Measurements from ENCODE around the gene SEMA6C. TPM values are rescaled to one million over a fixed set of nuclear protein-coding genes. Genes with fewer than 3 reads are reported as not detected.
"Not testable (repeated sequence)": the region's sequence is repeated elsewhere in the genome, so short reads cannot be mapped to it uniquely, and the experiment has no call there.

The SEMA6C gene
- total RNA-seq, 2 experiments from 2014 or later: 1.9 to 2.5 TPM

DNA sequence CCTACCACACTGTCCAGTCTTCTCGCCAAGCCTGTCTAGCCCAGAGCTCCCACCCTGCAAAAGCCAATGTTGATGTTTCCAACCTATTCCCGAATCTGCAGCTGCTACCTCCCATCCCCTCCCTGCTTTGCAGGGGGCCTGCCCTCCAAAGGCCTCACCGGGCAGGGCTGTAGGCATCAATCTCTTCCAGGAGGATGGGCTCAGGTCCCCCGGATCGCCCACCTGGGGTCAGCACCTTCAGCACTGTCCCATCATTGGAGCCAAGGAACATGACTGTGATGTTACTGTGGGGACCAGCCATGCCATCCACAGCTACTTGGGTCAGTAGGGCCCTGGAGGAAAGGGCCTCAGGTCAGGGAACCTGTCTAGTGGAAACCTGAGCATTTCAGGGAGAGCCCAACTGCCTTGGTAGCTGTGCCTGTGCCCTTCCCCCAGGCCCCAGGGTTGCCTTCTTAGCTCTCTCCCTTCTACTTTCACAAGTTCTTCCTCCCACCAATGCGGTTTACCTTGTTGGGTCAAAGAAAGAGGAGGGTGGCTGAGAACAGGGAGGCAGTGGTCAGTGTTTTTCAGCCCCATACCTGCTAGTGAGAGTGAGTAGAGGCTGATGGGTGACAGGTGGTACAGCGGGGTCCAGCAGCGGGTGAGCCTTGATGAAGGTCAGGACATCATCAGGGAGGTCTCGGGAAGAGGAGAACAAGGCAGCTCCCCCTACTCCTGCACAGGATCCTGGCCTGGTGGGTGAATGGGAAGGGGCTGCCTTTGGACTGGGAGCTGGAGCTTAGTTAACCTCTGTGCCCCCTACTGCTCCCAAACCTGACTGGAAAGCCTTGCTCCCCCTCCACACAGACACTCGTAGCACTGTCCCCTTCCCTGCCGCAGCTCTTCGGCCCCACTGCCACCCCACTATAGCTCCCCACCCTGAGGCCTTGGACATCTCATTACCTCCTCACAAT lies 10.7 kb downstream of the SEMA6C start:
- CTCF ChIA-PET: interaction anchor here (0.5 to 1.2 kb wide), 4 partner anchors 21 to 396 kb away, joined by 3 read pairs; partner anchors contain the start of gene TNFAIP8L2
- POLR2A ChIA-PET: no interaction called here

DNA sequence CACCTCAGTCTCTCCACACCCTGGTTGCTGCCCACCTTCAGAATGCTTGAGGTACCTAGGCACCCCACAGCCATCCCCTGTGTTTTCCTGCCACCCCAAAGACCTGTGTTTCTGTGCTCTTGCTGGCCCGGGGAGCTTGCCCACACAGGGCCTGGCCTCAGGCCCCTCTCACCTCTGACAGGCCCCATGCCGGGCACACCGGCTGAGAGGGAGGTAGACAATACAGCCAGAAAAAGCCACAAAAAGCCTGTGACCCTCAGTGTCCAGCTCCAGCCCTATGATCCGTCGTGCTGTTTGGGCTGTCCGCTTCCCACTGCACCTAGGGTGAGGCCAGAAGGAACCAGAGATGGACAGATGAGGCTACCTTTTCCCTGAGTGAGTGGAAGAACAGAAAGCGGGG lies 11.4 kb downstream of the SEMA6C start:
- ChIA-PET CTCF (interaction anchor here (0.6 to 1.2 kb wide), 2 partner anchors 35 to 397 kb away, joined by 3 read pairs; no protein-coding TSS in a partner anchor), POLR2A (interaction anchor here (0.5 kb wide), 1 partner anchor 53 kb away, joined by 3 read pairs; no protein-coding TSS in a partner anchor)

DNA sequence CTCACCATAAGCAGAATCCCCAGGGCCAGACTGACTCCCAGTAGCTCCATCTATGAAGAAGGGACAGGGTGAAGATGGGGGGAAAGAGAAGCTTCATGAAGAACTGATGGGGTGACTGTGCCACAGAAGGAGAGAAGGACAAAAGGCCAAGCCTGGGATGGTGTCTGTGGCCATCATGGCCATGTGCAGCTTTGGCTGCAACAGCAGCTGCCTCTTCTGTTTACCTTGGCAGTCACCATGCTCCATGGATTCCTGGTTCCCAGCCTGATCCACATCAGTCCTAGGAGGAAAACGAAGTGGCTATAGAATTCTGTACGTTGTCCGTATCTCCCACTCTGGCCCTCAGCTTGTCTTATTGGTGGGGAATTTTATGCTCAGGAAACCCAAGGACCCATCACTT lies 12.0 kb downstream of the SEMA6C start:
- POLR2A ChIA-PET: interaction anchor here (0.5 kb wide), 1 partner anchor 53 kb away, joined by 3 read pairs; no protein-coding TSS in a partner anchor
- CTCF ChIA-PET: interaction anchor here (0.6 kb wide), 1 partner anchor 23 kb away, joined by 4 read pairs; no protein-coding TSS in a partner anchor

DNA sequence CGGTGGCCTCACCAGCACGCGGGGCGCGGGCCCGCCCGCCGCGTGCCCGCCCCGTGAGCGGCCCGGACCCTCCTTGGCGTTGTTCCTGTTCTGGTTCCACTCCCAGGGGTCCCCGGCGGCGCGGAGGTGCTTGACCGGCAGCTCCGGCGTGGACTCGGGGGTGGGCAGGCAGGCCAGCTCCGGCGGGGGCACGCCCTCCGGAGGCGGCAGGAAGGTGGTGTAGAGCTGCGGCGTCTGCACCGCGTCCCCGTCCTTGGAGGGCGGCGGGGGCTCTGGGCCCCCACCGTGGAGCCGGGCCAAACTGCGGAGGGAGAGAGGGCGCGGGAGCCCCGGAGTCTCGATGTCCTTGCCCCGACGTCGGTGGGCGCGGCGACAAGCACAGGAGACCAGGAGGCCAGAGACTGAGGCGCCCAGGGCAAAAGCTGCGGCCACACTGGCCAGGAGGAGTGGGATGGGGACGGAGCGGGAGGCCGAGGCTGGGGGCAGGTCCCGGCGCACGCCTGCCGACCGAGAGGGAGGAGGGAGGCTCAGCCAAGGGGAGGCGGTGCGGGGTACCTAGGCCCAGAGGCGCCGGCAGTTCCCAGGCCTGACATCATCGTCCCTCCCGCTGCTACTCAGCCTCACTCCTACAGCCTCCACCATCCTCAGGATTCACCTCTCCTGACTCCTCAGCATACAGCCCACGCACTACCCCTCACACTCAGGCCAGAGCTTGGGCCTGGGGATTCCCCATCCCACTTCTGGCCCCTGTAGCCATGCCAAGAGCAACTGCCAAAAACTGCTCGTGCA lies 13.2 kb downstream of the SEMA6C start:
- ChIA-PET CTCF (no interaction called here), POLR2A (no interaction called here)

DNA sequence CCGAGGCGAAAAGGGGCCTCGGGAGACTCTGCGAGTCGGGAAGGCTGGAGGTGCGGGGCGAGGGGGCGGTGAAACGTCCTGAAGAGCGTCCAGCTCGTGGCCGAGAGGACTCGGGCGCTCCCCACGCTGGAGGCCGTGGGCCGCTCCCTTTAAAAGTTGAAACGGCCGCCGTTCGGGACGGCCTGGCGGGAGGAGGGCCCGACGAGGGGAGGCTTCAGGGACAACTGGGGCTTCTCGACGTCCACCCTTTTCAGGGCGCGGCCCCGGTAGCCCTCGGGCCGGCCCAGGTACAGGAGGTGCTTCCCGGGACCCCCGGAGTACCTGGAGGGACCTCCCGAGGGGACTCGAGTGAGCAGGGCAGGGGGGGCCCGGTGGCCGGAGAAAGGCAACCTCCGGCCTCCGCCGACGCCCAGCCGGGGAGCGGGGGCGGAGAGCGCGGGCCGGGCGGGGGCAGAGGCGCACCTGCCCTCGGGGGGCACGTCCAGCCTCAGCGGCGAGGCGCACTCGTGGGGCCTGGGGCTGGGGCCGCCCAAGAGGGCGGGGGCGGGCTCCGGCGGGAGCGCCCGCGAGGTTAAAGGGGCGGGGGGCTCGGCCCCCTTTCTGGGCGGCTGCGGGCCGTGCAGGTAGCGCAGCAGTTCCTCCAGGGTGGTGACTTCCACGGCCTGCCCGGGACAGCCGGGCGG lies 14.0 kb downstream of the SEMA6C start:
- CTCF ChIA-PET: no interaction called here
- POLR2A ChIA-PET: no interaction called here

DNA sequence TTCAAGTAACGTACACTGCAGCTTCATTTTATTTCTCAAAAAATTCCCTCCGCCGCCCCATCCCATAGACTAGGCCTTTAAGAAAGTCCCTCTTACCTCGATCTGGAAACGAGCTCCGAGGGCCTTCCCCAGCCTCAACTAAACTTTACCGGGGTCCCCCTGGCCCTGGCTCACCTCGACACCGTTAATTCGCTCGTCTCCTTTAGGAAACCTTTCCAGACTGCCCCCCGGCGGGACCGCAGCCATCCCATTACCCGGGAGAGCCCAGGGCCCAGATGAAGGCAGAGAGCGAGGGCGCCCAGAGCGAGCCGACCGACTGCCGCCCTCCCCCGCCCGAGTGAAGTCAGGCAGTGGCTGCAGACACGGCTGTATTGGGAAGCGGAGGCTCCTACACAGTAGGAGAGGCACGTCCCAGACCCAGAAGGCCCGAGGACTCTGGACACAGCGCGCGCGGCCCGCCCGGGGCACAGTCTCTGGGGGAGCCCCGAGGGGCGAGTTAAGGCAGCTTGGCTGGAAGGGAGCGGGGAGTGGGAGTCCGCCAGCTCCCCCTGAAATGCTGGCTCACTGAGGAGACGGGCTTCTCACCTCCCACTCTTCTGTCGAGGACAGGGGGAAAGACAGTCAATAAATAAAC lies 14.6 kb downstream of the SEMA6C start:
- ChIA-PET CTCF (interaction anchor here (0.8 to 1.5 kb wide), 2 partner anchors 14 to 32 kb away, joined by 3 to 12 read pairs; no protein-coding TSS in a partner anchor), POLR2A (interaction anchor here (0.7 kb wide), 1 partner anchor 15 kb away, joined by 3 read pairs; no protein-coding TSS in a partner anchor)

DNA sequence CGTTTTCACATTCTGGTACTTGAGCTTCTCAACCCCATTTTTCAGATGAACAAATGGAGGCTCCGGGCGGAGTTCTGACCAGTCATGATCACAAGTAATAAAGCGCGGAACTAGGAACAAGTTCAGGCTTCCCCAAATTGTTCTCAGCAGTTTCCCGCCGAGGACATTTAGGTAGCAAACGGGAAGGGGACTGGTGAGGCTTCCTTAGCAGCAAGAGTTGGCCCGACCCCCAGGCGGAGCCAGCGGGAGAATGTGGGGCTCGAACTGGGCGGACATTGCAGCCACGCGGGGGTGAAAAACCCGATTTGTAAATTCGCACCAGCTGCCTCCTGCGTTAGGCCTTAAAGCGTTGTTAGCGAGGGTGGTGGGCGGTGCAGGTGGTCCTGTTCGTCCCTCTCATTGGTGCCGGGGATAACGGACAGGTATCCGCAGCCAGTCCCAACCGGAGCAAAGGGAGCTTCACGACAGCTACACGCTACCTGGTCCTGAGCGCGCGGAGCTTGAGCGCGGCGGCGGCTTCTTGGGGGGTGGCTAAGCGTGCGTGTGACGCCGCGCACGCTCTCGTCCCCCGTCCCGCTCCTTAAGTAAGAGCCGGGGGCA lies 15.3 kb downstream of the SEMA6C start:
- POLR2A ChIA-PET: interaction anchor here (0.7 to 0.9 kb wide), 2 partner anchors 16 to 19 kb away, joined by 3 to 4 read pairs; no protein-coding TSS in a partner anchor
- CTCF ChIA-PET: interaction anchor here (0.6 to 1.5 kb wide), 5 partner anchors 14 to 170 kb away, joined by 3 to 12 read pairs (median 3); partner anchors contain the start of gene TNFAIP8L2

DNA sequence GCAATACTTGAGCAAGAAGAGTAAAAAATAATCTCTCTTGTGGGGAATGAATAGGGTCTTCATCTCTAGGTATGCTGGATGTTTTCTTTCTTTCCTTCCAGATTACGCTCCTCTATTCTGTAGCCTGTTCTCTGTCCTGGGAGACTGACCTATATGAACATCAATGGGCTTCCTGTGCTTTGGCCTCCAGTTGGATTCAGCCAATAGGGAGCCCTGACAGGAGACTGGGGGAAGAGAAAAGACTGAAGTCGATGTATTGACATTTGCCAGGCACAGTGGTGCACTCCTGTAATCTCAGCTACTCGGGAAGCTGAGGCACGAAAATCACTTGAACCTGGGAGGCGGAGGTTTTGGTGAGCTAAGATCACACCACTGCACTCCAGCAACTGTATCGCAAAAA lies 17.6 kb downstream of the SEMA6C start:
- CTCF ChIA-PET: interaction anchor here (0.6 to 1.3 kb wide), 2 partner anchors 42 to 99 kb away, joined by 3 to 4 read pairs; no protein-coding TSS in a partner anchor
- POLR2A ChIA-PET: interaction anchor here (0.6 kb wide), 1 partner anchor 13 kb away, joined by 10 read pairs; no protein-coding TSS in a partner anchor

DNA sequence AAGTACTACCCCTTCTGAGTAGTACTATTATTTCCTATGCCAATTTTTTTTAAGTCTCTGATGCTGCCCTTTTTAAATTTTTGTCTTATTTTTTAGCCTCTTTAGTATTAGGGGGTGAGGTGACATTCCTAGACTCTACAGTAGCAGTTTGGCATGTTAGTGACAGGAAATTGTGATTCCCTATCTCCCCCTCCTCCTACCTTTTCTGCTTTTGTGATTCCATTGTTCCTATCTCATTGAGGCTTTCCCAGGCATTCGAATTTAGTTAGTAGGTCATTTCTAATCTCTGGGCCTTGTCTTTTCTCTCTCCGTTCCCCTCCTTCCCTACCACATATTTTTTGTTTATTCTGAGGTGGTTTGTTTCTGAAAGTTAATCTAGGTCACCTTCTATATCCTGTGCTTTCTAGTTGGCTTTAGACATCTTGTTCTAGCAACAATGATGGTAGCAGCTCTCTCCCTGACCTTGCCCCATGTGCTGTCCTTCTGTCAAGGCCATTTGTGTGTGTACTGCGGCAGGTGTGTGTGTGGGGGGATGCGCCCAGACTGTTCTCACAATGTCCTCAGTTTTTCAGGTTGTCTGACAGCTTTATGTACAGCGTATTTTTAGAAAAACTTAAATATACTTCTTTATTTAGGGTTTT lies 21.5 kb downstream of the SEMA6C start:
- ChIA-PET POLR2A (no interaction called here), CTCF (interaction anchor here (0.5 to 0.7 kb wide), 5 partner anchors 18 to 921 kb away, joined by 3 to 4 read pairs (median 3); no protein-coding TSS in a partner anchor)

DNA sequence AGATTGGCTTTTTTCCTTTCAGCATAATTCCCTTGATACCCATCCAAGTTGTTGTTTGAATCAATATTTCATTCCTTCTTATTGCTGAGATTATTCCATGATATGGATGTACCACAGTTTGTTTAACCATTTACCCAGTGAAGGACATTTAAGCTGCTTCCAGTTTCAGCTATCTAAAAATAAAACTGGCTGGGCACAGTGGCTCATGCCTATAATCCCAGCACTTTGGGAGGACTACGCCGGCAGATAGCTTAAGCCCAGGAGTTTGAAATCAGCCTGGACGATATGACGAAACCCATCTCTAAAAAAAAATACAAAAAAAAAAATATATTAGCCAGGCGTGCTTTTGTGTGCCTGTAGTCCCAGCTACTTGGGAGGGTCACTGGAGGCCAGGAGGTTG lies 32.6 kb downstream of the SEMA6C start:
- POLR2A ChIA-PET: no interaction called here
- CTCF ChIA-PET: interaction anchor here (0.7 kb wide), 1 partner anchor 11 kb away, joined by 3 read pairs; no protein-coding TSS in a partner anchor

DNA sequence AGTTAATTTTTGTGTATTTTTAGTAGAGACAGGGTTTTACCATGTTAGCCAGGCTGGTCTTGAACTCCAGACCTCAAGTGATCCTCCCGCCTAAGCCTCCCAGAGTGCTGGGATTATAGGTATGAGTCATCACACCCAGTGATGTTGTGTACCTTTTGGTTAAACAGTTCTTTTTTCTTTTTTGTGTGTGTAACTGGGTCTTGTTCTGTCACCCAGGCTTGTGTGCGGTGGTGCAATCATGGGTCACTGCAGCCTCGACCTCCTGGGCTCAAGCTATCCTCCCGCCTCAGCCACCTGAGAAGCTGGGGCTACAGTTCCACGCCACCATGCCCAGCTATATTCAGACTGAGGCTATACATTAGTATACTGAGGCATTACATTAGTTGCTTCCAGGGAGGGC lies 38.1 kb downstream of the SEMA6C start:
- CTCF ChIA-PET: interaction anchor here (2.6 kb wide), 1 partner anchor 9 kb away, joined by 6 read pairs; no protein-coding TSS in a partner anchor
- POLR2A ChIA-PET: no interaction called here

DNA sequence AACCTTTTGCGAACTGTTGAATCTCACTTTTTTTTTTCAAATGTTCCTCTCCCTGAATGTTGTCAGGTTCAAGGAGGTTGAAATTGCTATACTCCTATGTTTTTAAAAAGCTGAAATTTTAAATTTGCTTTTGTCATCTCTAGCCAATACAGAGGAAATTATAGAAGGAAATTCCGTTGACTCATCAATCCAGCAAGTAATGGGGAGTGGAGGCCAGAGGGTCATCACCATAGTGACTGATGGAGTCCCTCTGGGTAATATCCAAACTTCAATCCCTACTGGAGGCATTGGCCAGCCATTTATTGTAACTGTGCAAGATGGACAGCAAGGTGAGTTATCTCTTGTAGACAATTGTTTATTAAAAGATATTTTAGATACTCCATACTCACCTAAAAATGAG lies 39.5 kb downstream of the SEMA6C start:
- ChIA-PET CTCF (interaction anchor here (0.6 to 2.6 kb wide), 3 partner anchors 7 to 58 kb away, joined by 3 to 6 read pairs (median 4); no protein-coding TSS in a partner anchor), POLR2A (no interaction called here)

DNA sequence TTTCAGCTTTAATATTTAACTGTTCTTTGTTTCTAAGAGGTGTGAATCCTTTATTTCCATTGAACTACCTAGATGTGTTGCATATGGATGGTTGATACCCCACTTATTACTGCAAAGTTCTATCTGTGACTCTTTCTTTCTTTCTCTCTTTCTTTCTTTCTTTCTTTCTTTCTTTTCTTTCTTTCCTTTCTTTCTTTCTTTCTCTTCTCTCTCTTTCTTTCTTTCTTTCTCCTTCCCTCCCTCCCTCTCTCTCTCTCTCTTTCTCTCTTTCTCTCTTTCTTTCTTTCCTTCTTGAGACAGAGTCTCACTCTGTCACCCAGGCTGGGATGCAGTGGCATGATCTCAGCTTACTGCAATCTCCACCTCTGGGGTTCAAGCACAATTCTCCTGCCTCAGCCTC lies 41.8 kb downstream of the SEMA6C start:
- ChIA-PET POLR2A (no interaction called here), CTCF (no interaction called here)

DNA sequence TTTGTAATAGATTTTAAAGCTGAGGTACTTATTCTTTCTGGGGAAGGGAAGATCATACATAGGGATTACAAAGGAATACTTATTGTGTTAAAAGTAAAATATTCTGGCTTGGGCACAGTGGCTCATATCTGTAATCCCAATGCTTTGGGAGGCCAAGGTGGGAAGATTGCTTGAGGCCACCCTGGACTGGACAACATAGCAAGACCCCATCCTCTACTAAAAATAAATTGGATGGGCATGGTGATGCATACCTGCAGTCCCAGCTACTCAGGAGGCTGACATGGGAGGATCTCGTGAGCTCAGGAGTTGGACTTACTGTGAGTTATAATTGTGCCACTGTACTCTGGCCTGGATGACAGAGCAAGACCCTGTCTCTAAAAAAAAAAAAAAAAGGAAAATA lies 48.3 kb downstream of the SEMA6C start:
- POLR2A ChIA-PET: no interaction called here
- CTCF ChIA-PET: interaction anchor here (0.6 to 2.9 kb wide), 4 partner anchors 40 to 110 kb away, joined by 3 to 16 read pairs (median 3); partner anchors contain the start of gene TNFAIP8L2

DNA sequence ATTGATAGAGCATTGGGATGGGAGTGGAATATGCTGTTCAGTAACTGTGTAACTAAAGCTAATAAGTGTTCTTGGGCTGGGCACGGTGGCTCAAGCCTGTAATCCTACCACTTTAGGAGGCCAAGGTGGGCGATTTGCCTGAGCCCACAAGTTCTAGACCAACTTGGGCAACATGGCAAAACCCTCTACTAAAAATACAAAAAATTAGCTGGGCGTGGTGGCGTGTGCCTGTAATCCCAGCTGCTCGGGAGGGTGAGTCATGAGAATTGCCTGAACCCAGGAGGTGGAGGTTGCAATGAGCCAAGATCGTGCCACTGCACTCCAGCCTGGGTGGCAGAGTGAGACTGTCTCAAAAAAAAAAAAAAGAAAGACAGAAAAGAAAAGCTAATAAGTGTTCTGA lies 49.0 kb downstream of the SEMA6C start:
- POLR2A ChIA-PET: not testable (repeated sequence)
- CTCF ChIA-PET: interaction anchor here (0.6 to 2.9 kb wide), 3 partner anchors 59 to 110 kb away, joined by 3 to 16 read pairs (median 3); partner anchors contain the start of gene TNFAIP8L2

DNA sequence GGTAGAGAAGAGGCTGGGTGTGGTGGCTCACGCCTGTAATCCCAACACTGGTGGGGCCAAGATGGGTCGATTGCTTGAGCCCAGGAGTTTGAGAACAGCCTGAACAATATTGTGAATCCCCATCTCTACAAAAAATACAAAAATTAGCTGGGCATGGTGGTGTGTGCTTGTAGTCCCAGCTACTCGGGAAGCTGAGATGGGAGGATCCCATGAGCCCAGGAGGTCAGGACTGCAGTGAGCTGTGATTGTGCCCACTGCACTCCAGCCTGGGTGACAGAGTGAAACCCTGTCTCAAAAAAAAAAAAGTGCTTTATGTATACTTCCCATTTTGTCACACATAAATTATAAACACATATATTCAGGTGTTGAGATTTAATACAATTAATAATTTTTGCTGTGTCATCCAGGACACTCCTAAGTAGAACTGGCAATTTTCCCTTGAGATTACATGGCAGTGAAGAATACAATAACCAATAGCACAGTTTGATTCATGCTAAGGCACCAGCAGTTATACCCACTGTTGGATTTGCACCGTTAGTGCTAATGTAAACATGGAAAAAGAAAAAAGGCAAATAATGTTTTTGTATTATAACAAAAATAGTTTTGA lies 60.4 kb downstream of the SEMA6C start:
- ChIA-PET POLR2A (no interaction called here), CTCF (interaction anchor here (0.6 to 1.4 kb wide), 3 partner anchors 14 to 42 kb away, joined by 3 read pairs; partner anchors contain the start of gene GABPB2)
